AG10803 (cell line): ENCODE measurements around the gene CADM1.

Experiments used
- DNase-seq: peaks from one replicate; pipeline ENCODE4 v3.0.0; 2010; ENCODE audit warnings: low read depth
- H3K4me3 ChIP-seq: 2 replicates; pipeline ENCODE4 v1.5.1; 2011; ENCODE audit warnings: mild to moderate bottlenecking, low read length, control low read depth
- CTCF ChIP-seq: conservative IDR thresholded peaks from 2 replicates; pipeline ENCODE4 v1.5.1; 2011; ENCODE audit warnings: mild to moderate bottlenecking, low read length, control low read depth, inconsistent platforms

Gene CADM1

GRCh38 chr11:115469361-115469760 is 34.9 kb downstream of the CADM1 start:
- no peak for TF ChIP-seq CTCF
- no peak for DNase-seq

GRCh38 chr11:115466122-115466521 is 38.1 kb downstream of the CADM1 start:
- TF ChIP-seq CTCF: no peak
- no peak overlapping the region for H3K4me3 ChIP-seq
- DNase-seq: no peak

More at GRCh38 chr11:115469361-115469760, 34.9 kb downstream of the CADM1 start:
- no peak overlapping the region for H3K4me3 ChIP-seq

DNA sequence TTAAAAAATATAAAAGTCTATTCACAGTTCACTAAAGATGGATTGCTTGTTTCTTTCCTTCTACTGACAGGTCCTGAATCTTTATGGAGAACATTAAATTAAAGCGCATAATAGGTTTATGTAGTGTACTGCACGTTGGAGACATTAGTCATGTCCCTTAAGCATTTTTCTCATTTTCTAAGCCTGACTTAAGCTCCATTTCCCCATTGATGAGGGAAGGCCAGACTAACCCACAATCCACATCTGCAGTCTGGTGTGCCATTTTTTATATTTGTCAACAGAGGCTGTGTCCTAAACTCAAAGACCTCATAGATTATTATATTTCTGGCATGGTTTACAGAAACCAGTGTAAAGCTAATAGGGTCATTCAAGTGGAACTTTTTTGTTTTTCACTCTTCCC is 39.9 kb downstream of the CADM1 start:
- peak; percentile 58 for DNase-seq
- TF ChIP-seq CTCF: no peak
- no peak overlapping the region for H3K4me3 ChIP-seq

GRCh38 chr11:115463606-115464005 is 40.6 kb downstream of the CADM1 start:
- DNase-seq: no peak
- no peak overlapping the region for H3K4me3 ChIP-seq
- TF ChIP-seq CTCF: no peak

DNA sequence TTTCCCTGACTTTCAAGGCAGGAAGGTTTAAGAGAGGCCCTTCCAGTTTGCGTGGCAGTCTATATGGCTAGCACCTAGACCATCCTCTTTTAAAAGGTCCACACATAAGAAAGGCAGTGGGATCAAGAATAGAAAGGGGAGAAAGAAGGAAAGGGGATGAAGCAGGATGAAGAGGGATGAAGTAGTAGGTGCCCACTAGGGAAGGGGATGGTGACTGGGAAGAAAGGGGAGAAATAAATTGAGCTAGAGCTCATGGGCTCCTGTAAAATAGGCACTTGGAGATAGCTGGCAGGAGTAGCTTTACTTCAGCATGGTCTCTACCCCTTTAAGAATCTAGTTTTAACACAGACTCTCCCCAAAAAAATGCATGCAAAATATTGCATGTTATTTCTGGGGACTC is 41.5 kb downstream of the CADM1 start:
- no peak for DNase-seq
- H3K4me3 ChIP-seq: no peak overlapping the region
- no peak for TF ChIP-seq CTCF

GRCh38 chr11:115462004-115462541 is 42.1 kb downstream of the CADM1 start:
- H3K4me3 ChIP-seq: no peak overlapping the region
- no peak for TF ChIP-seq CTCF
- no peak for DNase-seq

DNA sequence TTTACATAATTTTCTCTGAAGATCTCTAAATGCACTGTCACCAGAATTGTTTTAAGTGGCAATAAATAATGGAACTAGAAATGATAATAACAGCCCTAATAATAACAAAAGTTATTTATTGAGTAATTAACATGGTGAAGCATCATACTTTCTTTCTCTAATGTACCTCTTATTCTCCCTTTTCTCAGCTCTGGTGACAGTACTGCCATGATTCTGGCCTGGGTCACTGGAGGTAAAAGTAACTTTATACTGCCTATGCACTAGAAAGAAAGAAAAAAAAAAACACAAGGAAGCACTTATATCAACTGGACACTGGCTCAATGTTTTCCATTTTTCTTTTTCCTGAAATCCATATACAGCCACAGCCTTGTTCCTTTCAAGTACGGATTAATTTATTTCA is 43.7 kb downstream of the CADM1 start:
- no peak for TF ChIP-seq CTCF
- DNase-seq: no peak
- no peak overlapping the region for H3K4me3 ChIP-seq
